ENCODE data around the gene ARHGEF19. TPM values are rescaled to one million over a fixed set of nuclear protein-coding genes. Genes with fewer than 3 reads are reported as not detected.

Gene ARHGEF19
- total and polyA plus RNA-seq, 3 donors from 2014 or later = 6.0 to 10.1 (median 8.5) TPM

- intact Hi-C loops (cut with DNase I; ENCODE audit: low total_unique reads) = no loop called here
- Histone ChIP-seq H3K27me3 (no peaks in the 10 kb centered on the region), H3K36me3 (ENCODE audit: low read depth, missing control alignments) (no peaks in the 10 kb centered on the region), H3K27ac (no peak overlapping the region), H3K4me1 (peaks cover 9% of the 10 kb centered on the region), H3K4me3 (no peak overlapping the region), H3K9me3 (no peaks in the 10 kb centered on the region)
- TF ChIP-seq POLR2A (IDR thresholded peaks at IDR 0.05) (no peak), CTCF (IDR thresholded peaks at IDR 0.05) (no peak)
- no peak for DNase-seq
- 87 to 89% methylated on average over 23 of the region's 24 CpGs for WGBS, 2 donors
These were observed 9.9 kb downstream of the ARHGEF19 start for GRCh38 chr1:16202281-16203210.

GRCh38 chr1:16199700-16200099, 12.8 kb downstream of the ARHGEF19 start:
- Histone ChIP-seq H3K27me3 (no peaks in the 10 kb centered on the region), H3K9me3 (no peaks in the 10 kb centered on the region), H3K27ac (no peak overlapping the region), H3K36me3 (ENCODE audit: low read depth, missing control alignments) (no peaks in the 10 kb centered on the region), H3K4me3 (no peak overlapping the region), H3K4me1 (no peaks in the 10 kb centered on the region)
- no peak for DNase-seq
- intact Hi-C loops (cut with DNase I; ENCODE audit: low total_unique reads) = no loop called here
- WGBS, 2 donors = 92 to 94% methylated on average over 4 of the region's 4 CpGs
- no peak for TF ChIP-seq POLR2A (IDR thresholded peaks at IDR 0.05)
- no peak for TF ChIP-seq CTCF (IDR thresholded peaks at IDR 0.05)

GRCh38 chr1:16199157-16199501, 13.3 kb downstream of the ARHGEF19 start:
- no peak overlapping the region for H3K27ac ChIP-seq
- no peak overlapping the region for H3K4me3 ChIP-seq
- no peaks in the 10 kb centered on the region for H3K36me3 ChIP-seq (ENCODE audit: low read depth, missing control alignments)
- no peak for TF ChIP-seq CTCF (IDR thresholded peaks at IDR 0.05)
- no peak for TF ChIP-seq POLR2A (IDR thresholded peaks at IDR 0.05)
- no peaks in the 10 kb centered on the region for H3K4me1 ChIP-seq
- WGBS, 2 donors = 83 to 100% methylated on average over 1 of the region's 1 CpG
- intact Hi-C loops (cut with DNase I; ENCODE audit: low total_unique reads) = no loop called here
- no peaks in the 10 kb centered on the region for H3K9me3 ChIP-seq
- no peaks in the 10 kb centered on the region for H3K27me3 ChIP-seq
- DNase-seq = no peak

- Histone ChIP-seq H3K9me3 (no peaks in the 10 kb centered on the region), H3K4me3 (no peak overlapping the region), H3K27ac (no peak overlapping the region), H3K4me1 (no peaks in the 10 kb centered on the region), H3K36me3 (ENCODE audit: low read depth, missing control alignments) (no peaks in the 10 kb centered on the region), H3K27me3 (no peaks in the 10 kb centered on the region)
- no peak for DNase-seq
- intact Hi-C loops (cut with DNase I; ENCODE audit: low total_unique reads) = no loop called here
- 92 to 97% methylated on average over 7 to 8 of the region's 8 CpGs for WGBS, 2 donors
- no peak for TF ChIP-seq POLR2A (IDR thresholded peaks at IDR 0.05)
- no peak for TF ChIP-seq CTCF (IDR thresholded peaks at IDR 0.05)
These were observed 13.9 kb downstream of the ARHGEF19 start for GRCh38 chr1:16198444-16199156.

Data from testis (tissue), 3 donors.